GM19043 (cell line): Measurements from ENCODE around the gene ZSWIM1.

Experiments used
- ATAC-seq: cut with Tn5 transposase; IDR thresholded peaks from one replicate; pipeline ENCODE4 v1.9.1; 2021; ENCODE audit warnings: low read depth; ENCODE audit not compliant: unreplicated experiment

The ZSWIM1 gene

DNA sequence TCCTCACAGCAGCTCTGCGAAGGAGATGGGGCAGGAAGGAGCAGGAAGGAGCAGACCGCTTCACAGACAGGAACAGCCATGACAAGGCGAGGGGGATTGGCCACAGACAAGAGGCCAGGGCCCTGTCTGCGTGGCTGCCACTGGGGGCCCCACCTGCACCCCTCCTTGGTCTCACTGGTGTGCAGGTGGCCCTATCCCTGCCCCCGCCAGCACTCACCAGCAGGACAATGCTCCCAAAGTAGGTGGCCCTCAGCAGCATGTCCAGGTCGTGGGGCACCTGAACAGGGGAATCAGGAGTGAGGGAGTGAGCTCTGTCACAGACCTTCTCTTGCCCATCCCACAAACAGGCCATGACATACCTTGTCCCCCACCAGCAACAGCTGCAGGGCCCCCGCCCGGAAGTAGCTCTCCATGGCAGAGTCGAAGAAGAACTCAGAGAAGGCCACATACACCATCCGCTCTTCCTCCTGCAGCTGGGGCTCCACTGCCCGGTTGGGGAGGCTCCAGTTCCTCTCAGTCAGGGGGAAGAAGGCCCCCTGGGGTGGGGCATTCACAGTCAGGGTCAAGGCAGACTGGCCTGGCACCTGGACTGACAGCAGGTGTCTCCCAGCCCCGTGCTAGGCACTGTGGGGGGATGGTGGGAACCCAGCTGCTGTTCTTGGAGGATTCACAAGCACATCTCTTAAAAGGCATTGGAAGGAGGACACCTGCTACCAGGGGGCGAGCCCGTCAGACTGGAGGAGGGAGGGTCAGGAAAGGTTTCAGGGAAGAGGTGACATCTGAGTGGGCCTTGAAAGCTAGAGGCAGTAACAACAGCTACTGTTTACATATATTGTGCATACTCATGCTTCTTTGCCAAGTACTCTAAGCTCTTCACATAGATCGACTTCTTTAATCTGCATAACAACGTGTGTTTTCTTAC, 23.8 kb downstream of the ZSWIM1 start:
- ATAC-seq, result no peak

DNA sequence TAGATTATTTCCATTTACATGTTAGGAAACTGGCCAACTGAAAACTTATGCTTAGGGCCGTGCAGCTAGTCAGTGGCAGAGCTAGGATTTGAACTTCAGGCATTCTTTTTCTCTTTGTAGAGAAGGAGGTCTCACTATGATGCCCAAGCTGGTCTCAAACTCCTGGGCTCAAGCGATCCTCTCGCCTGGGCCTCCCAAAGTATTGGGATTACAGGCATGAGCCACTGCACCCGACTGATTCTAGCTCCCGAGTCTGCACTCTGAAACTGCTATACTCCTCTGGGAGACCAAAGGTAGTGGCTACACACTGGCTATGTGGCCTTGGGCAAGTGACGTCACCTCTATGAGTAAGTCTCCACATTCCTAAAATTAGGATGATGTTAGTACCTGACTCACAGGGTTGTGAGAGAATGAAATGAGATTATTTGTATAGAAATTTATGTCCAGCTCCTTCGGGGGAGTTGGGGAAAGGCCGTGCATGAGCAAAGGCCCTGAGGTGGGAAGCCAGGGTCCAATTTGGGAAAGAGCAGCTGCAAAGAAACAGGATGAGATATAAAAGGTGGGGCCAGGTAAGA, 24.6 kb downstream of the ZSWIM1 start:
- no peak for ATAC-seq

DNA sequence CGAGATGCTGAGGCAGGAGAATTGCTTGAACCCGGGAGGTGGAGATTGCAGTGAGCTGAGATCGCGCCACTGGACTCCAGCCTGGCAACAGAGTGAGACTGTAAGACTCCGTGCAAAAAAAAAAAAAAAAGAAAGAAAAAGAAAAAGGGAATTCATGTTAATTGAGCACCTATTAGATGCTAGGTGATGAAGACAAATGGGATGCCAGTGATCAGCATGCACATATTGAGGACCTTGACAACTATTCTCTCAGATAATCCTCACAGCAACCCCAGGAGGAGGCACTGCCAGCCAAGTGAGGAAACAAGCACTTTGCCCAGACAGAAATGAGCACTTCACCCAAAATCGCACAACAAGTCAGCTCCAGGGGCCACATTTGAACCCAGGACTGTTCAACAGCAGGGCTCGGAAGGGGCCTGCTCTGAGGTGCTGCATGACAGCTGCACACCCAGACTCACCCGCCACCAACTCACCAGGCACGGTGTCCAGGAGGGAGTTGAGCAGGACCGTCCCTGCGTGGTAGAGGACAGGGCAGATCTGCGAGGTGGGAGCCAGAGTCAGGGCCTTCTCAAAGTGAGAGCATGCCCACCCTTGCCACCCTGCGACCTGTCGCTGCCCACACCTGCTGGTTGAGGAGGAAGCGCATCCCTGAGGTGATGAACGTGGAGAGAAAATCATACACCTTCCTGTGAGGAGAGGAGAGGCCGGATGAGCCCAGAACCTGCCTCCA, 26.4 kb downstream of the ZSWIM1 start:
- ATAC-seq, result no peak

DNA sequence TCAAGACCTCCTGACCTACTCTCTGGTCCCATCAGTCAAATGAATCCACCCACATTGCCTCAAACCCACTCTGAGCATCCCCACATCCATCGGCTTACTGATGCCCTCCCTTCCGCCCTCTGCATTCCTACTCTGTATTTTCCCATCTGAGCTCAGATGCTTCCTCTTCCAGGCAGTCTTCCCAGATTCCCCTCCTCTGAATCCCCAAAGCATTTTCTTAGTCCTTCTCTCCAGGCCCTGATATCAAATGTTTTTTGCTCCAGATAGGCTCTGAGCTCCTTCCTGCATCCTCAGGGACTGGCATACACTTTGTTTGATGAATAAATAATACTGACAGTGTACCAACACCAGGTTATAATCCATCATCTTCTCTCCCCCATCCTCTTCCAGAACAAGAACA, 27.1 kb downstream of the ZSWIM1 start:
- ATAC-seq, result no peak

DNA sequence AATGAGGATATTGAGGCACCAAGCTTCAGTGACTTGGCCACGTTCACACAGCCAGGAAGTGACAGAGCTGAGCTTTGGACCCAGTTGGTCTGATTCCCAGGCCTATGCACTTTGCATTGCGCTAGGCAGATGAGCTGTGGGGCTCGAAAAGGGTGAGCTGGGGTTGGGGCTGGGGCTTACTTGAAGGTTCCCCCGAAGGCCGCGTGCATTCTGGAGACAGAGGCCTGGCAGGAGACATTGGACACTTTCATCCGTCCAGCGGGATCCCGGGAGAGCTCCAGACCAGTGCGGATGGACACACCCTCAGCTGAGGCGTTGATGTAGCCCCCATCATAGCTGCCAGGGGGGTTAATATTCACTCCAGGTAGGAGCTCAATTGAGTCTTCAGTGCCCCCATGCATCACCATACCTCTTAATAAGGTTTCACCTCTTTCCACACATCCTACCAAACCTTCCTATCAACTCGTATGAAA, 28.3 kb downstream of the ZSWIM1 start:
- no peak for ATAC-seq

DNA sequence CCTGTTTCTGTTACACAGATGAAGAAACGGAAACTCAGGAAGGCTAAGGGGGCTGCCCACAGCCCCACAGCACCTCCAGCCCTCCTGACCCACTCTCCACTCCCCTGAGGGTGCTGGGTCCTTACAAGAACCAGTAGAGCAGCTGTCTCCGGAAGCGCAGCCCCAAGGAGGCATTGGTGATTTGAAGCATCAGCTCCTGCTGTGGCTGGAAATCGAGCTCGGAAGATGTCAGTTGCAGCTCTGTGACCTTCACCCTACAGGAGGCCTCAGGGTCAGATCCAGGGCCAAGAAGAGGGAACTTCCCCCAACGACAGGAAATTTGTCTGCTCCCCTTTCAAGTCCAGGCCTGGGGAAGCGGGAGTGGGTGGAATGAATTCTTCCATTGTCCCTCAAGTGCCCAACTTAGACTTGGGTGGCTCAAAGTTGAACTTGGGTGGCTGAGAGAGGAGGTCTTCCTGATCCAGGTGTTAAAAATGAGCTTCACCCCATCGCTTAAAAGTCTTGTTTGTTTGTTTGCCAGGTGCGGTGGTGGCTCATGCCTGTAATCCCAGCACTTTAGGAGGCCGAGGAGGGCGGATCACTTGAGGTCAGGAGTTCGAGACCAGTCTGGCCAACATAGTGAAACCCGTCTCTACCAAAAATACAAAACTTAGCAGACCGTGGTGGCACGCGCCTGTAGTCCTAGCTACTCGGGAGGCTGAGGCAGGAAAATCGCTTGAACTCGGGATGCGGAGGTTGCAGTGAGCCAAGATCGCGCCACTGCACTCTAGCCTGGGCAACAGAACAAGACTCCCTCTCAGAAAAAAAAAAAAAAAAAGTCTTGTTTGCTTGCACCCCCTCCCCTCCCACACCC, 29.0 kb downstream of the ZSWIM1 start:
- ATAC-seq, result no peak

DNA sequence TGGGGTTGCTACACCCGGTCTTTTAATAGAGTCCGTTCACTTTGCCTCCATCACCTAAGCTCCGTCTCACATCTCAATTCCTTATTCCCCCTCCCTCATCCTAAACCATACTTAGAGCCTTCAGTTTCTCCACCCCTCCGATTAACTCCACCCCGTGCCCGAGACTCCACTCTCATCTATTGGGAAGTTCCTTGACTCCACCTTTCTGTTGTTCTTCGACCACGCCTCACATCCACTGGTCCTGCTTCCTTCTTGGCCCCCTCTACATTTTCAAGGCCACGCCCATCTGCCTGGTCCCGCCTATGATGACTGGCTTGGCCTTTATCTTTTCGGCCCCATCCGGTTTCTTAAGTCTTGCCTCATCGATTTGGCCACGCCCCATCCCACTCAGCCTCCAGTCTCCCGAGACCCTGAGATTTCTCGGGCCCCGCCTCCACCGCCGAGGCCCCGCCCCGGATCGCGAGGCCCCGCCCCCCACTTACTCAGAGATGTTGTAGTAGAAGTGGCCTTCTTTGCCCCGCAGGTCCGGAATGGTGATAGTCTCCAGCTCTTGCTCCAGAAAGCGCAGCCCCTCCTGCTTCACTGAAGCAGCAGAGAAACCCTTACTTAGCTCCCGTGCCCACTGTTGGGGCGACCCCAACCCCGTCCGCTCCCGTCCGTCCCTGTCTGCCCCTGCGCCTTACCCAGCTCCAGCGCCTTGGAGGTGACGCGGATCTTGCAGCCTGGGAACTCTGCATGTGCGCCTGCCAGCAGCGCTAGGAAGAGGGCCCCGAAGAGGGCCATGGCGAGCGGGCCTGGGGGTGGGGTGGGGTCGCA, 29.9 kb downstream of the ZSWIM1 start:
- peak; percentile 91 for ATAC-seq

DNA sequence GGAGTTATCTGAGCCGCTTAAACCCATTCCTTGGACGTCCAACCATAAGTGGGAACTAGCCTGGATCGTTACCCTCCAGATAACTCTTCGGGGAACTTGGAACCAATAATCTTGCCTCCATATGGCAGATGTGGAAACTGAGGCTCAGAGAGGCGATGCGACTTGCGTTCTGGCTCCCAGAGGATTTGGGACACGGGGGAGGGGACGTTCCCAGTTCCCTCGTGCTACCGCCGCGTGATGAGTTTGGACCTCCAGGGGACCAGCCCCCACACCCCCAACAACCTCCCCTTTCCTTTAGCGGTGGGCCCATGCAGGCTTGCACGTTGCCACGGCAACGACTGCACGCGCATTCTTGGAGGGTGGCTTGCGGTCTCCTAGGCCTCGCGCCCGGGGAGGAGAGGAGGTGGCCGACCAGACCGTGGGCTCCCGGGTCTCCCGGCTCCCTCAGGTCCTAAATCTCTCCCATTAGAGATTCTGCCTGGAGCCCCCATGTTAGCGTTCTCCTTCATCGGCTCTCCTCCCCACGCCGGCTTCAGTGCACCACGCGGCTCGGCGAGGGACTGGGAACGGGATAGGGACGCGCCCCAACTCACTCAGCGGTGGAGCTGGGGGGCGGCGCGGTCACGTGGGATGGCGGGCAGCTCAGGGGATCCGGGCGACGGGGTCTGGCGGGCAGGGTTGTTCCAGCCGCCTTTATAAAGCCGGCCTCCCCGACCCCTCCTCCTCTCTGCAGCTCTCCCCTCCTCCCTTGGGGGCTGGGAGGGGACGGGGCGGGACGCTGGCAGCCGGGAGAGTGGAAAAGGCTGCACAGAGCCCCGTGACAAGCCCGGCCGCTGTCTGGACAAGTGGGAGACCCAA, 30.7 kb downstream of the ZSWIM1 start, which contains the start of gene PLTP:
TSS of gene PLTP (minus strand) at position 670 of the 858 bp plus-strand sequence. CDS start 703 bp downstream, outside the sequence.
- no peak for ATAC-seq

DNA sequence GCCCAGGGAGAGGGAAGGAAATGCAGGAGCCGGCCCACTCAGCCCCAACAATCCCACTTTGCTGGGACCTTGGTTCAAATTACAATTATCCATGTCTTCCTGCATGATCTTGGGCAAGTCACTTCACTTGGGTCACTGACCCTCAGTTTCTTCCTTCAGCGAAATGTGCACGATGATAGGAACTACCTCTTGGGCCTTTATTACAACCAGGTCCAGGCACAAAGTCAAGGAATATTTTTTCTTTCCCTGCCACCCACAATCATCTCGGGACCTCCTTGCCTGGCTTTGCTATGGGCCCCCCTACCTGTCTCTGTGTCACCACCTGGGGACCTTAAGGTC, 31.3 kb downstream of the ZSWIM1 start:
- no peak for ATAC-seq

DNA sequence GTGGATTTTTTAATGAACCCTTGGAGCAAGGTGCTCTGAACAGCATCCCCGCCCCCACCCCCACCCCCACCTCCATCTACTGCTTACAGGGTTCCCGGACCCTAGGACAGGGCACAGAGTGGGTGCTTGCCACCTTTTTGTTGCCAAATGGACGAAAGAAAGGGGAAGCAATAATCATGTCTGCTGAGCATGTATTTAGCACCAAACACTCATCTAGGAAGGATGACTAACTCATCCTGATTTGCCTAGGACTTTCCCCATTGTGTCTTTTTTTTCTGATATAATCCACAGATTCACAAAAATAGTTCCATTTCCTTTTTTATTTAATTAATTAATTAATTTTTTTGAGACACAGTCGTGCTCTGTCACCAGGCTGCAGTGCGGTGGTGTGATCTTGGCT, 32.1 kb downstream of the ZSWIM1 start:
- no peak for ATAC-seq

DNA sequence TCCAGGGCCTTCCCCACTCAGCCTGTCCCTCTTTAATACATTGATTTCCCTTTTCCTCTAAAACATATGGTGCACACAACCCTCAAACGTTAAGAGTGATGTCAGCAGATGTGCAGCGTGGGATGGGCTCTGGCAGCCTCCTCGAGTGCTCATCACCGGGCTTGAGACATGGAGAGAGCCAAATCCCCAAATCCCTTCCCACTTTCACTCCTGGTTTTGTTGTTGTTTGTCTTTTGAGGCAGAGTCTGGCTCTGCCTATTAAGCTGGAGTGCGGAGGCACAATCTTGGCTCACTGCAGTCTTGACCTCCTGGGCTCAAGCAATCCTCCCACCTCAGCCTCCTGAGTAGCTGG, 36.7 kb downstream of the ZSWIM1 start:
- ATAC-seq, result no peak

DNA sequence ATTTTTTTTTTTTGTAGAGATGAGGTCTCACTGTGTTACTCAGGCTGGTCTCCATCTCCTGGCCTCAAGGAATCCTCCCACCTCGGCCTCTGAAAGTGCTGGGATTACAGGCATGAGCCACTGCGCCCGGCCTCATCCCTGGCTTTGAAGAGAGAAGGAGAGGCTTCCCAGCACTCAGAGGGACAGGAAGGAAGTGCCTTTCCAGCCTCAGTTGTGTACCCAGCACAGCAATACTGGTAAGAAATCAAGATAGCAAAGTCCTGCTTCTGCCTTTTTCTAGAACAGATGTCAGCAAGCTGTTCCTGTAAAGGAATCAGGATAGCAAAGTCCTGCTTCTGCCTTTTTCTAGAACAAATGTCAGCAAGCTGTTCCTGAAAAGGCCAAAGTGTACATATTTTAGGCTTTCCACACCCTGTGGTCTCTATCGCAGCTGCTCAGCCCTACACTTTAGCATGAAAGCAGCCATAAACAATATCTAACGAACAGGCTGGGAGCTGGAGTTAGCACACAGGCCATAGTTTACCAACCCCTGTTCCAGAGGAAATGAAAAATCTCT, 37.2 kb downstream of the ZSWIM1 start:
- ATAC-seq, result no peak

DNA sequence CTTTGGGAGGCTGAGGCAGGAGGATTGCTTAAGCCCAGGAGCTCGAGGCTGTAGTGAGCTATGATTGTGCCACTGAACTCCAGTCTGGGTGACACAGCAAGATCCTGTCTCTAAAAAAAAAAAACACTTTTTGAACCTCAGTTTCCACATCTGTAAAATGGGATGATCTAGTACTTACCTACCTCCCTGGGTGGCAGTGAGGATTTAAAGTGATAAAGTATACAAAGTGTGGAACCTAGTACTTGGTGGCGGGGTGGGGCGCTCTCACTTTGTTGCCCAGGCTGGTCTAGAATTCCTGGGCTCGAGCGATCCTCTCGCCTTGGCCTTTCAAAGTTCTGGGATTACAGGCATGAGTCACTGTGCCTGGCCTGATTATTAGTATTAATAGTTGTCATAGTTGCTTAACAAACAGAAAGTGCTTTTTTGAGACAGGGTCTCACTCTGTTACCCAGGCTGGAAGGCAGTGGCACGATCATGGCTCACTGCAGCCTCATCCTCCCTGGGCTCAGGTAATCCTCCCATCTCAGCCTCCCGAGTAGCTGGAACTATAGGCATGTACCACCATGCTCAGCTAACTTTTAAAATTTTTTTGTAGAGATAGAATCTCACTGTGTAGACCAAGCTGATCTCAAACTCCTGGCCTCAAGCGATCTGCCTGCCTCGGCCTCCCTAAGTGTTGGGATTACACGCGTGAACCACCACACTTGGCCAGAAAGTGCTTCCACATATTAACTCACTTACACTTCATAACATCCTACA, 37.9 kb downstream of the ZSWIM1 start:
- ATAC-seq, result no peak

DNA sequence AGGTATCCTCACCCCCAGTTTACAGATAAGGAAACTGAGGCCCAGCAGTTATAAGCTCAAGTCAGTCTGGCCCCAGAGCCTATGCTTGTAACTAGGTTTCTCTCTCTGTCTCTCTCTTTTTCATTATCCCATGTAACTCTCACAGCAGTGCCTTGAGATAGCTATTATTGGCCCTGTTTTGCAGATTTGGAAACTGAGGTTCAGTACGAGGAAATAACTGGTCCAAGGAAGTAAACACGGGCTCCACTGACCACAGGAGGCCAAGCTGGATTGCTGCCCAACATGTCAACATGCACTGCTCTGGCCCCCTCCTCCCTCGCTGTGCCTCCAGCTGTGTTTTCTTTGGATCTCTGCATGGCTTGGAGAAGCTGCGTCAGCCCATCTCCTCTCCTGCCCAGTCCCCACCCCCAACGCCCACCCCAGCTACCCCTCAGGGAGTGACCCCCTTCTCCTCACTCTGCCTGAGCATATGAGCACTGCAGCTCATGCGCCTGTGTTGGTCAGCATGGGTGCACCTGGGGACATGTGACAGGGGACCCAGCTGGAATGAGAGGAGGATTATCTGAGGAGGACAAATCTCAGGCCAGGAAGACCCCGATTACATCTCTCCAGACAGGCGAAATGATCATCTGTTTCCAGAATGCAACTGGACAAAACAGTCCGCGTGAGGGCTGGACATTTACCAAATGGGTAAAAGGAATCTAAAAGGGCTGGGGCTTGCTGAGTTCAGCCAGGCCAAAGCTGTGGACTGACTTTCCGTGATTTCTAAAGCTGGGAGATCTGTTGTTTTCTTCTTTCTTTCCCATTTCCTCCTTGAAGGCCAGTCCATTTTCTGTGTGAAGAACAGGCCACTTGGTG, 38.7 kb downstream of the ZSWIM1 start:
- ATAC-seq, result no peak

DNA sequence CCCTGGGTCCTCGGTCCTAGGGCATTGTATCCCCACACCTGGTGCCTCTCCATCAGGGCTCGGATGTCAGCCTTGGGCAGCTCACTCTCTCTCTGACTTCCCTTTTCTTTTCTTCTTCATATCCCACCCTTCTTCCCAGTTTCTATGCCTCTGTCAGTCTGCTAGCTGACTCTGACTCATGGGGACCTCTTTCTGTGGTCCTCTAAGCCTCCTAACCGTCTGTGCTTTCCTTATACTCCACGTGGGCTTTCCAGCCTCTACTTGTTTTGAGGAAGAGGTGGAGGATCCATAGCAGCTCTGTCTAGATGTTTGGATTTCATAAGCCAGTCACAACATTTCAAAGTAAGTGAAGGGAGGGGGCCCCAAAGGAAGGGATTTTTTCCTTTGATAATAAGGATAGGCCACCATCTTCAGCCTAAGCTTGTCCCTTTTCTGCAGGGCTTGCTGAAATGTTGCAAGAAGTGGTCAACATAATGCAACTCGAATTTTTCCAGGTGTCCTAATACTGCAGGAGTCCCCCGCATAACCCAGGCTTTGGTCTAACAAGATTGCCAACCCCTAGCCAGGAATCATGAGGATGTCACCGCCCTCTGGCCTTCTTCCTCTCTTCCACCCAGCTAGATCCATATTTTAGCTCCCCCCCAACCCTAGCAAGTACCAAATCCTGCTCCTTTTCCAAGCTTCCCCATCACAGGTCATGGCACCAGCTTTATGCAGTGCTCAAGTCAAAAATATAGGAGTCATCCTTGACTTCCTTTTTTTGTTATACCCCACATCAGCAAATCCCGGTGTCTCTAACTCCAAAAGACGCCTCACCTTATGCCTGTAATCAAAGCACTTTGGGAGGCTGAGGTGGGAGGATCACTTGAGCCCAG, 39.7 kb downstream of the ZSWIM1 start:
- no peak for ATAC-seq
